Right ventricle myocardium inferior (tissue), 1 donor: ENCODE results near the gene TSPAN12. TPM values are rescaled to one million over a fixed set of nuclear protein-coding genes. Genes with fewer than 3 reads are reported as not detected.
"Not testable (repeated sequence)": the region's sequence is repeated elsewhere in the genome, so short reads cannot be mapped to it uniquely, and the experiment has no call there.

Experiments used
- ATAC-seq: fragments of 200-7000 bp; cut with Tn5 transposase; one replicate; pipeline ENCODE4 v1.9.1; 2020; ENCODE audit warnings: mild to moderate bottlenecking, moderate library complexity
- DNase-seq: peaks from one replicate; pipeline ENCODE4 v3.0.0; 2021; ENCODE audit errors: missing footprints
- intact Hi-C: fragments of 100-400 bp; cut with DNase I; formaldehyde crosslinking; loops from one replicate; pipeline ENCODE4 v1.11.0; 2022
- total RNA-seq: library from RNA; stranded (reverse); fragmentation: NEBNext Ultra II Directional; extraction: Animal tissue kit (Norgen Biotek cat#: 25700); gene quantifications from one replicate; pipeline ENCODE4 v1.2.1, GENCODE V29; 2021
- donor health status: DM: no; HTN: yes; CAD: no; lungs with severe emphysema.

Gene TSPAN12
- total RNA-seq, 1 donor from 2014 or later = 61.4 TPM

GRCh38 chr7:120783721-120784120, 74.2 kb downstream of the TSPAN12 start:
- ATAC-seq = no peak
- intact Hi-C loops = no loop called here
- DNase-seq = no peak

- DNase-seq = no peak
- intact Hi-C loops = no loop called here
- ATAC-seq = no peak
These were observed 74.7 kb downstream of the TSPAN12 start for GRCh38 chr7:120783273-120783672.

- not testable (repeated sequence) for DNase-seq
These were observed 76.0 kb downstream of the TSPAN12 start for GRCh38 chr7:120781924-120782323.

GRCh38 chr7:120780938-120781337, 77.0 kb downstream of the TSPAN12 start:
- no peak for DNase-seq
- ATAC-seq = no peak
- intact Hi-C loops = no loop called here

More at GRCh38 chr7:120781924-120782323, 76.0 kb downstream of the TSPAN12 start:
- ATAC-seq, intact Hi-C loops: not testable (repeated sequence)

GRCh38 chr7:120780451-120780850, 77.5 kb downstream of the TSPAN12 start:
- intact Hi-C loops, DNase-seq: not testable (repeated sequence)

GRCh38 chr7:120779078-120779477, 78.9 kb downstream of the TSPAN12 start:
- peak; percentile 55 for DNase-seq
- ATAC-seq, intact Hi-C loops: not testable (repeated sequence)

More at GRCh38 chr7:120780451-120780850, 77.5 kb downstream of the TSPAN12 start:
- ATAC-seq = not testable (repeated sequence)

GRCh38 chr7:120775755-120776154, 82.2 kb downstream of the TSPAN12 start:
- DNase-seq (no peak), ATAC-seq (no peak)
- intact Hi-C loops = no loop called here

GRCh38 chr7:120774481-120774880, 83.5 kb downstream of the TSPAN12 start:
- ATAC-seq (no peak), DNase-seq (no peak)
- intact Hi-C loops = no loop called here

GRCh38 chr7:120770206-120770605, 87.7 kb downstream of the TSPAN12 start:
- intact Hi-C loops = no loop called here
- no peak for ATAC-seq
- no peak for DNase-seq

- DNase-seq = no peak
- no peak for ATAC-seq
- intact Hi-C loops = no loop called here
These were observed 97.1 kb downstream of the TSPAN12 start for GRCh38 chr7:120760851-120761250.

- intact Hi-C loops = no loop called here
- ATAC-seq = no peak
These were observed 97.9 kb downstream of the TSPAN12 start for GRCh38 chr7:120760050-120760449.

GRCh38 chr7:120743128-120743527, 114.8 kb downstream of the TSPAN12 start:
- DNase-seq (no peak), ATAC-seq (no peak)
- intact Hi-C loops = no loop called here

More at GRCh38 chr7:120760050-120760449, 97.9 kb downstream of the TSPAN12 start:
- DNase-seq = no peak

GRCh38 chr7:120742372-120742771, 115.6 kb downstream of the TSPAN12 start:
- intact Hi-C loops = no loop called here
- no peak for ATAC-seq

GRCh38 chr7:120741371-120742042, 116.4 kb downstream of the TSPAN12 start:
- ATAC-seq = no peak
- intact Hi-C loops = no loop called here
- DNase-seq = no peak

More at GRCh38 chr7:120742372-120742771, 115.6 kb downstream of the TSPAN12 start:
- DNase-seq = no peak

GRCh38 chr7:120740348-120740747, 117.6 kb downstream of the TSPAN12 start:
- no peak for DNase-seq
- intact Hi-C loops = no loop called here

GRCh38 chr7:120738816-120739215, 119.1 kb downstream of the TSPAN12 start:
- intact Hi-C loops = no loop called here
- no peak for ATAC-seq
- no peak for DNase-seq

More at GRCh38 chr7:120740348-120740747, 117.6 kb downstream of the TSPAN12 start:
- ATAC-seq = no peak

Other genes with a start within 250 kb of the TSPAN12 start
- gene ING3, start 92.6 kb upstream of the TSPAN12 start, total RNA-seq = 14.1 TPM
- gene CPED1, start 130.6 kb upstream of the TSPAN12 start, total RNA-seq = 27.5 TPM